ENCODE data around the gene SMAD4.

Gene SMAD4

GRCh38 chr18:51123046-51123395, 93.0 kb downstream of the SMAD4 start:
- Mint-ChIP-seq H3K4me1 (ENCODE audit: low read depth) (no peaks in the 10 kb centered on the region), H3K36me3 (ENCODE audit: low read depth) (no peaks in the 10 kb centered on the region), H3K4me3 (no peak overlapping the region), H3K9me3 (peaks cover 6% of the 10 kb centered on the region), H3K27me3 (ENCODE audit: low read depth) (no peaks in the 10 kb centered on the region), H3K27ac (no peak overlapping the region)

- H3K4me1 Mint-ChIP-seq (ENCODE audit: low read depth), result no peaks in the 10 kb centered on the region
- H3K9me3 Mint-ChIP-seq, result peaks cover 3% of the 10 kb centered on the region
- no peaks in the 10 kb centered on the region for H3K36me3 Mint-ChIP-seq (ENCODE audit: low read depth)
- no peak overlapping the region for H3K27ac Mint-ChIP-seq
- H3K4me3 Mint-ChIP-seq, result no peak overlapping the region
- H3K27me3 Mint-ChIP-seq (ENCODE audit: low read depth), result no peaks in the 10 kb centered on the region
Observed at GRCh38 chr18:51123481-51123880, 93.5 kb downstream of the SMAD4 start.

- no peak overlapping the region for H3K4me3 Mint-ChIP-seq
- H3K27ac Mint-ChIP-seq, result no peak overlapping the region
- no peaks in the 10 kb centered on the region for H3K36me3 Mint-ChIP-seq (ENCODE audit: low read depth)
- no peaks in the 10 kb centered on the region for H3K4me1 Mint-ChIP-seq (ENCODE audit: low read depth)
- H3K9me3 Mint-ChIP-seq, result no peaks in the 10 kb centered on the region
- no peaks in the 10 kb centered on the region for H3K27me3 Mint-ChIP-seq (ENCODE audit: low read depth)
Observed at GRCh38 chr18:51123936-51124486, 94.0 kb downstream of the SMAD4 start.

- Mint-ChIP-seq H3K4me1 (ENCODE audit: low read depth) (no peaks in the 10 kb centered on the region), H3K27me3 (ENCODE audit: low read depth) (no peaks in the 10 kb centered on the region), H3K9me3 (no peaks in the 10 kb centered on the region), H3K27ac (no peak overlapping the region), H3K36me3 (ENCODE audit: low read depth) (no peaks in the 10 kb centered on the region), H3K4me3 (no peak overlapping the region)
Observed at GRCh38 chr18:51125976-51126375, 96.0 kb downstream of the SMAD4 start.

- H3K4me1 Mint-ChIP-seq (ENCODE audit: low read depth), result no peaks in the 10 kb centered on the region
- H3K4me3 Mint-ChIP-seq, result no peak overlapping the region
- H3K27me3 Mint-ChIP-seq (ENCODE audit: low read depth), result no peaks in the 10 kb centered on the region
- H3K9me3 Mint-ChIP-seq, result no peaks in the 10 kb centered on the region
- no peak overlapping the region for H3K27ac Mint-ChIP-seq
- no peaks in the 10 kb centered on the region for H3K36me3 Mint-ChIP-seq (ENCODE audit: low read depth)
Observed at GRCh38 chr18:51127664-51128063, 97.7 kb downstream of the SMAD4 start.

GRCh38 chr18:51128533-51128932, 98.5 kb downstream of the SMAD4 start:
- no peaks in the 10 kb centered on the region for H3K27me3 Mint-ChIP-seq (ENCODE audit: low read depth)
- H3K4me3 Mint-ChIP-seq, result no peak overlapping the region
- H3K36me3 Mint-ChIP-seq (ENCODE audit: low read depth), result no peaks in the 10 kb centered on the region
- no peaks in the 10 kb centered on the region for H3K4me1 Mint-ChIP-seq (ENCODE audit: low read depth)
- no peaks in the 10 kb centered on the region for H3K9me3 Mint-ChIP-seq
- no peak overlapping the region for H3K27ac Mint-ChIP-seq

GRCh38 chr18:51132256-51132935, 102.4 kb downstream of the SMAD4 start:
- no peaks in the 10 kb centered on the region for H3K9me3 Mint-ChIP-seq
- H3K27me3 Mint-ChIP-seq (ENCODE audit: low read depth), result no peaks in the 10 kb centered on the region
- H3K4me1 Mint-ChIP-seq (ENCODE audit: low read depth), result no peaks in the 10 kb centered on the region
- no peaks in the 10 kb centered on the region for H3K36me3 Mint-ChIP-seq (ENCODE audit: low read depth)
- no peak overlapping the region for H3K4me3 Mint-ChIP-seq
- H3K27ac Mint-ChIP-seq, result no peak overlapping the region

GRCh38 chr18:51133580-51134160, 103.7 kb downstream of the SMAD4 start:
- no peak overlapping the region for H3K4me3 Mint-ChIP-seq
- no peak overlapping the region for H3K27ac Mint-ChIP-seq
- no peaks in the 10 kb centered on the region for H3K27me3 Mint-ChIP-seq (ENCODE audit: low read depth)
- H3K4me1 Mint-ChIP-seq (ENCODE audit: low read depth), result no peaks in the 10 kb centered on the region
- H3K36me3 Mint-ChIP-seq (ENCODE audit: low read depth), result no peaks in the 10 kb centered on the region
- H3K9me3 Mint-ChIP-seq, result no peaks in the 10 kb centered on the region
